Nucleus accumbens (tissue), 56 donors: Measurements from ENCODE around the gene ISM1.

Experiments
- DNase-seq, 56 donors: peaks; one replicate each; lab custom pipeline; 2025; lab: John Stamatoyannopoulos, UW

ISM1 gene

DNA sequence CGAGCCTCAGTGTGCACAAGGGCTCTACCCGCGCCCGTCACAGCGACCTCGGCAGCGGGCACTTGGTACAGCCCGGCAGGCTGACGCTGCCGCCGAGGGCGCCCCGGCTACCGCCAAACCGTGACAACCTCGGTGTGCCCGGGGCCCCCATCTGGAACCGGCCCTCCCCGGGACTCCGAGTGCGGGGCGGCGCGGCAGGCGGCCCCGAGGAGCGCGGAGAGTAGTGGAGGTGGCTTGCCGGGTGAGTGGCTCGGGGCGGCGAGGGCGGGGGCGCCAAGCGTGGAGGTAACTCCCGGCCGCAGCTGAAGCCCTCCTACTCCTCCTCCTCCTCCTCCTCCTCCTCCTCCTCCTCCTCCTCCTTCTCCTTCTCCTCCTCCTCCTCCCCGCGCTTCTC, at the start of gene ISM1:
Gene ISM1, plus strand, starts transcription at position 371 of the 394 bp plus-strand sequence. CDS start 503 bp downstream, outside the sequence.
- DNase-seq: peak in 1 of 56 donors; percentile 3

GRCh38 chr20:13173201-13173600, 47.9 kb upstream of the ISM1 start:
- DNase-seq: no peak

GRCh38 chr20:13174402-13174801, 46.7 kb upstream of the ISM1 start:
- DNase-seq: no peak

- no peak for DNase-seq
These were observed 39.8 kb upstream of the ISM1 start for GRCh38 chr20:13180986-13181889.

- DNase-seq: no peak
These were observed 38.1 kb upstream of the ISM1 start for GRCh38 chr20:13183005-13183404.

DNA sequence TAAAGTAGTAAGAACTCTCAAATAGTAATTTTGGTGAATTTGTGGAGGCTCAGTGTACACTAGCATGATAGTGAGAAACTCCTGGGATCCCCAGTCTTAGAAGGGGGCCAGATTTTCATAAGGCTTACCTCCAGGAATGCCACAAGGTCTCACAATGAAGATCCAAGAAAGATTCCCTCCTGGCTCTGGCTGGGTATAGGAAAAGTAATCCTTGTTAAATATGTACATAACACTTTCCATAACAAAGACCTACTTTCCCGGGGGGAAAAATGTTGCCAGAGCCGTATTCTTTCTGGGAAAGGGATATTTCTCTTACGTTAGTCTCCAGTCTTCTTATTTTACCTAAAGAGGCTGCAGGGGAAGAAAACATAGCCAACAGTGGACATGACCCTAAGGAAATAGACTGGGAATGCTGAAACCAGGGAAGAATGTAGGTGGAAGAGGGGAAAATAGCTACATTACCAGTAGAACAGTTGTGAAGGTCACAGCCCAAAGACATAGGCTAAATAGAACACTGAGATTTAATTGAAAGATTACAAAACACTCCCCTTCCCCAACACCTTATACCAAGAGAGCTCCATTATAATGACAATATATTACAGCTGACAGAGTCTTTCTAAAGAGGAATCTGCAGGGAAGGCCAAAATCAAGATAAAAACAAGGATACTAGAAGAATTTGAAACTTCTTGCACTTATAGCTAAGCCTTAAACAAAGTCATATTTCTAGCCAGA, 34.9 kb upstream of the ISM1 start:
- DNase-seq: no peak

GRCh38 chr20:13187899-13188298, 33.2 kb upstream of the ISM1 start:
- DNase-seq: no peak

DNA sequence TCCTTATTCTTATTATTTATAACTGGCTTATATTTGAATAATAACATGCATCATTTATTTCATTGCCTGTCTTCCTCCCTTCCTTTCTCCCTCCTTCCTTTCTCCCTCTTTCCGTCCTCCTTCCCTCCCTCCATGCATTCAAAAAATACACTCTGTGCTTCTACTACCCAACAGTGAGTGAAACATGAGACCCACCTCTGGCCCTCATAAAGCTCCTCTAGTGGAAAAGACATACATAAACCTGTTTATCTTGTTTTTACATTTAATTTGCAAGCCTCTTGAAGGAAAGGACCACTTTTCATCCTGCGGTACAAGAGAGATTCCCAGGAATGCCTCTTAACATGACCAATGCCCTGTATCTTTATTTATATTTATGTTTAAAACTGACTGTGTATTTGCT, 21.8 kb upstream of the ISM1 start:
- no peak for DNase-seq

GRCh38 chr20:13200767-13201500, 20.1 kb upstream of the ISM1 start:
- no peak for DNase-seq

DNA sequence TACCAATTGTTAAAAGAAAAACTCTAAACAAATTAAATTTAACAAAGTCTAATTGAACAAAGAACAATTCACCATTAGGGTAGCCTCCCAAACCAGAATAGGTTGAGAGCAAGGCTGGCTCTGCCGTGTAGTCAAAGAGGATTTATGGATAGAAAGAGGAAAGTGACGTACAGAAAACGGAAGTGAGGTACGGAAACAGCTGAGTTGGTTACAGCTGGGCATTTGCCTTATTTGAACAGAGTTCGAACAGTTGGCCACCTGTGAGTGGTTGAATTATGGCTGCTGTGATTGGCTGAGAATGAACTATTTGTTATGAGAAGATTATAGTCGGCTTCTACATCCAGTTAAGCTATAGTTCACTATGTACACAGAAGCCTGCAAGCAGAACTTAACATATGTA, 18.5 kb upstream of the ISM1 start:
- no peak for DNase-seq

- no peak for DNase-seq
These were observed 15.6 kb upstream of the ISM1 start for GRCh38 chr20:13205425-13205824.

- DNase-seq: no peak
These were observed 15.1 kb upstream of the ISM1 start for GRCh38 chr20:13205848-13206434.

GRCh38 chr20:13207016-13207415, 14.1 kb upstream of the ISM1 start:
- DNase-seq: no peak

- DNase-seq: no peak
These were observed 9.0 kb upstream of the ISM1 start for GRCh38 chr20:13211956-13212618.

GRCh38 chr20:13212750-13213149, 8.3 kb upstream of the ISM1 start:
- DNase-seq: no peak

DNA sequence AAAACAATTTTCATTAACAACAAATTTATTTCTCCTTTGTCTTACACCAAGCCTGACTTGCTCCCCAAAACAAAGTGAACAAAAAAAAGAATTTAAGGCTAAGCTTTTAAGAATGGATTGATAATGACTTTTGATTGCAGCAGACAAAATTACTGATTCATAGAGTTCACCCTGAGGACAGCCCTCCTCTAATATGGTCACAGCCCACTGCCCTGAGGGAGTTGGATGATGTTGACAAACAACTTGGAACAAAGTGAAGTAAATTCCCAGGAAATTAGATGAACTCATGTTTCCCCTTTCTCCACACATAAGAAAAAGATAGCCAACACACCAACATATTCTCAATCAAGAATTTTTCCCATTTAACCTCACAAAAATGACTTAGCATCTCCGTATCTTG, 7.7 kb upstream of the ISM1 start:
- no peak for DNase-seq

GRCh38 chr20:13216533-13216932, 4.5 kb upstream of the ISM1 start:
- no peak for DNase-seq

DNA sequence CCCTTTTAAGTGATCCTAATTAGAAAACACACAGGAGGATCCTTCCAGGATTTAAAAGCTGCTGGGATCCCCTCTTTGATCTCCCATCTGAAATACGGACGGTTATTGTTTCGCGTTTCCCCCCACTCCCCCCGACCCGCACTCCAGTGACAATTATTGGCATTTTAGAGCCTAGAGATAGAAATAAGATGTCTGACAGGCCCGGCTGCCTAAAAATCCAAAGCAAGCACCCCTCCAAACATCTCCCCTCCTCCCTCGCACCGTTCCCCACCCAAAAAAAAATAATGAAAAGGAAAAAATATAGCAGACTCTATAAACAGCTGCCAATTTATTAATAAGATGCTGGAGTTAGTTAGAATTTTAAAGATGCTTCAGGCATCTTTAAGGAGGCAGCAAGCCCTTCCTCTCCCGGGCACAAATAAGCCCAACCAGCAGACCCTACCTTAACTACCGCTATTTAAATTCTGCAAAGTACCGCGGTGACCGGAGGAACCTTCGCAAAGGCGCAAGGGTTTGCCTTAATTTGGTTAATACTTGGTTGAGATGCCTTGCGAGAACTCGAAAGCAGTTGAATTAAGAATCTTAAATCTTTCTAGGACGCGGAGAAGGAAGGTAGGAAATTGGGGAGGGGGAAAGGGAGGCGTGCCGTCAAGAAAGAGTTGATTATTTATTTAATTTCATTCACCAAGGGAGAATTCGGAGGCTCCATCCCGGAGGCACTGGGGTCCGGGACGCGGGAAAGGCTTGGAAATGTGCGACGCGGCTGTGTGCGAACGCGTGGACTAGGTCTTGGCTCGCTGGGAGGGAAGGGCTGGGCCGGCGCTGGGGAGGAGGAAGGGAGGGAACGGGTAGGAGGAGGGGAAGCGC, 1.5 kb upstream of the ISM1 start:
- no peak for DNase-seq
